GM18526 (cell line): ENCODE results near the gene EVC.

Experiments
- POLR2A ChIP-seq: IDR thresholded peaks from 3 replicates; pipeline ENCODE4 v1.6.1; 2011; ENCODE audit not compliant: insufficient read length; ENCODE audit errors: extremely low read depth

The EVC gene

GRCh38 chr4:5852523-5853202 lies 141.7 kb downstream of the EVC start:
- no peak for TF ChIP-seq POLR2A

- TF ChIP-seq POLR2A, result no peak
Observed at GRCh38 chr4:5854929-5855328, 143.9 kb downstream of the EVC start.

GRCh38 chr4:5857199-5857598 lies 146.2 kb downstream of the EVC start:
- TF ChIP-seq POLR2A, result no peak

- no peak for TF ChIP-seq POLR2A
Observed at GRCh38 chr4:5858020-5858769, 147.2 kb downstream of the EVC start.

GRCh38 chr4:5863461-5864113 lies 152.6 kb downstream of the EVC start:
- no peak for TF ChIP-seq POLR2A
